Measurements from ENCODE around the gene TPD52L2. TPM values are rescaled to one million over a fixed set of nuclear protein-coding genes. Genes with fewer than 3 reads are reported as not detected.

Gene TPD52L2
- total RNA-seq, 2 experiments from 2014 or later, result 15.1 to 15.3 TPM

GRCh38 chr20:63835021-63835858, 29.8 kb upstream of the TPD52L2 start:
- ChIA-PET POLR2A (no interaction called here), CTCF (no interaction called here)
- no peak for TF ChIP-seq CTCF (IDR thresholded peaks at IDR 0.05)
- Mint-ChIP-seq H3K4me3 (no peak overlapping the region), H3K27me3 (peaks cover 17% of the 10 kb centered on the region), H3K27ac (no peak overlapping the region), H3K4me1 (ENCODE audit: low read depth) (no peaks in the 10 kb centered on the region), H3K36me3 (ENCODE audit: low read depth) (no peaks in the 10 kb centered on the region), H3K9me3 (no peaks in the 10 kb centered on the region)
- Histone ChIP-seq H3K4me3 (ENCODE audit: low read length) (no peak overlapping the region), H3K27ac (ENCODE audit: low read depth in 1 of 2, low read length in 2 of 2) (no peak overlapping the region), H3K36me3 (ENCODE audit: insufficient read depth, low read length) (no peaks in the 10 kb centered on the region), H3K4me1 (ENCODE audit: insufficient read depth, low read length) (peaks cover 1% of the 10 kb centered on the region), H3K9me3 (ENCODE audit: control insufficient read depth in 1 of 2, insufficient read depth in 1 of 2, low read length in 2 of 2) (peaks cover 0 to 5% of the 10 kb centered on the region in 2 experiments), H3K27me3 (ENCODE audit: control insufficient read depth in 1 of 2, insufficient read depth in 2 of 2, low read length in 2 of 2) (peaks cover 0 to 4% of the 10 kb centered on the region in 2 experiments)
- no peak for ATAC-seq (ENCODE audit: poor library complexity)
- intact Hi-C loops (cut with DNase I, micrococcal nuclease), result no loop called here
- no peak for DNase-seq

- H3K27me3 Mint-ChIP-seq, result peaks cover 21% of the 10 kb centered on the region
- intact Hi-C loops (cut with DNase I, micrococcal nuclease), result no loop called here
- H3K4me3 ChIP-seq (ENCODE audit: low read length), result no peak overlapping the region
- no peaks in the 10 kb centered on the region for H3K4me1 Mint-ChIP-seq (ENCODE audit: low read depth)
- DNase-seq, result no peak
- H3K9me3 ChIP-seq (ENCODE audit: control insufficient read depth in 1 of 2, insufficient read depth in 1 of 2, low read length in 2 of 2), result peaks cover 0 to 5% of the 10 kb centered on the region in 2 experiments
- H3K27me3 ChIP-seq (ENCODE audit: control insufficient read depth in 1 of 2, insufficient read depth in 2 of 2, low read length in 2 of 2), result peaks cover 0 to 4% of the 10 kb centered on the region in 2 experiments
- no peaks in the 10 kb centered on the region for H3K36me3 ChIP-seq (ENCODE audit: insufficient read depth, low read length)
- H3K27ac ChIP-seq (ENCODE audit: low read depth in 1 of 2, low read length in 2 of 2), result no peak overlapping the region
- no peaks in the 10 kb centered on the region for H3K4me1 ChIP-seq (ENCODE audit: insufficient read depth, low read length)
- no peak overlapping the region for H3K27ac Mint-ChIP-seq
- H3K4me3 Mint-ChIP-seq, result no peak overlapping the region
- no peak for TF ChIP-seq CTCF (IDR thresholded peaks at IDR 0.05)
- ATAC-seq (ENCODE audit: poor library complexity), result no peak
- H3K9me3 Mint-ChIP-seq, result no peaks in the 10 kb centered on the region
- ChIA-PET POLR2A (interaction anchor here (1.2 kb wide), 1 partner anchor 28 kb away, joined by 4 read pairs; the partner anchor contains the start of gene TPD52L2), CTCF (no interaction called here)
- H3K36me3 Mint-ChIP-seq (ENCODE audit: low read depth), result no peaks in the 10 kb centered on the region
Measured at GRCh38 chr20:63836458-63837344, 28.4 kb upstream of the TPD52L2 start.

GRCh38 chr20:63837479-63837878, 27.6 kb upstream of the TPD52L2 start:
- no peak overlapping the region for H3K27ac Mint-ChIP-seq
- no peak overlapping the region for H3K4me3 Mint-ChIP-seq
- no peak for TF ChIP-seq CTCF (IDR thresholded peaks at IDR 0.05)
- H3K36me3 Mint-ChIP-seq (ENCODE audit: low read depth), result no peaks in the 10 kb centered on the region
- Histone ChIP-seq H3K4me3 (ENCODE audit: low read length) (no peak overlapping the region), H3K4me1 (ENCODE audit: insufficient read depth, low read length) (no peaks in the 10 kb centered on the region), H3K36me3 (ENCODE audit: insufficient read depth, low read length) (no peaks in the 10 kb centered on the region), H3K27ac (ENCODE audit: low read depth in 1 of 2, low read length in 2 of 2) (no peak overlapping the region), H3K9me3 (ENCODE audit: control insufficient read depth in 1 of 2, insufficient read depth in 1 of 2, low read length in 2 of 2) (peaks cover 0 to 5% of the 10 kb centered on the region in 2 experiments), H3K27me3 (ENCODE audit: control insufficient read depth in 1 of 2, insufficient read depth in 2 of 2, low read length in 2 of 2) (peaks cover 5% of the 10 kb centered on the region in 2 experiments)
- intact Hi-C loops (cut with DNase I, micrococcal nuclease), result no loop called here
- CTCF ChIA-PET, result no interaction called here
- H3K9me3 Mint-ChIP-seq, result no peaks in the 10 kb centered on the region
- no peak for ATAC-seq (ENCODE audit: poor library complexity)
- peaks cover 28% of the 10 kb centered on the region for H3K27me3 Mint-ChIP-seq
- POLR2A ChIA-PET, result interaction anchor here (1.2 kb wide), 1 partner anchor 27 kb away, joined by 4 read pairs; the partner anchor contains the start of gene TPD52L2
- DNase-seq, result no peak
- H3K4me1 Mint-ChIP-seq (ENCODE audit: low read depth), result no peaks in the 10 kb centered on the region
